ENCODE results near the gene TESK2. TPM values are rescaled to one million over a fixed set of nuclear protein-coding genes. Genes with fewer than 3 reads are reported as not detected.

Gene TESK2
- polyA plus RNA-seq, 1 donor (not counting 4 experiments of a cell fraction or from before 2014, with no cell fraction given) = 2.0 TPM

DNA sequence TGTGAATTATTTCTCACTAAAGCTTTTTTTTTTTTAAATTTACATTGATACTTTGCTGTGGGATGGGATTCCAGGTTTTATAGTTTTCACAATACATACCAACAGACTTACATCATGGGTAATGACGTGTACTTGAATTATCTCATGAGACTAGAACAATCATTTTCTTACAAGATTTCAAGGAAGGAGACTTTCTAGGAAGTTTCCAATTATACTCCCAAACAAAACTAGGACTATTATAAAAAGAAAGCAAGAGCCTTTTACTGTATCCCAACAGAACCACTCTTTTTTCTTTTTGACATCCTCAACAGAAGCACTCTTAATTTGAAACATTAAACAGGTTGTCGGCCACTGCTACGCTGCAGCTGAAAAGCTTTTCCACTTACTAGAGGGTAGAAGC, 48.7 kb downstream of the TESK2 start:
- Histone ChIP-seq H3K4me2 (ENCODE audit: control insufficient read depth, extremely low read depth, insufficient read depth, low read depth, low read length) (no peak overlapping the region), H3K27ac (ENCODE audit: control insufficient read depth, insufficient read depth, low read length) (no peak overlapping the region), H3K4me3 (ENCODE audit: control insufficient read depth in 2 of 3, extremely low read depth in 1 of 3, insufficient read depth in 2 of 3, low read depth in 1 of 3, low read length in 3 of 3) (no peak overlapping the region), H3K4me1 (ENCODE audit: control insufficient read depth, extremely low read depth, insufficient read depth, low read length) (peaks cover 3% of the 10 kb centered on the region), H3K36me3 (ENCODE audit: control insufficient read depth in 2 of 2, extremely low read depth in 1 of 2, insufficient read depth in 2 of 2, low read length in 2 of 2) (no peaks in the 10 kb centered on the region), H2AFZ (ENCODE audit: control insufficient read depth, low read length) (no peak overlapping the region), H3K79me2 (ENCODE audit: control insufficient read depth, insufficient read depth, low read length) (no peaks in the 10 kb centered on the region), H3K9me1 (ENCODE audit: control insufficient read depth, extremely low read depth, insufficient read depth, low read length) (no peaks in the 10 kb centered on the region), H3K9ac (ENCODE audit: control insufficient read depth, extremely low read depth, insufficient read depth, low read length) (no peak overlapping the region), H3K9me3 (ENCODE audit: control insufficient read depth, low read depth, low read length) (no peaks in the 10 kb centered on the region), H4K20me1 (ENCODE audit: control insufficient read depth, extremely low read depth, insufficient read depth, low read length) (no peaks in the 10 kb centered on the region), H3K27me3 (ENCODE audit: control insufficient read depth, extremely low read depth, insufficient read depth, low read length) (no peaks in the 10 kb centered on the region)
- FAIRE-seq (no peak), DNase-seq (ENCODE audit: low read depth, low spot score) (no peak)
- TF ChIP-seq EZH2 (IDR thresholded peaks at IDR 0.05; ENCODE audit: low read length) = no peak
- TF ChIP-seq, protein P1, sequence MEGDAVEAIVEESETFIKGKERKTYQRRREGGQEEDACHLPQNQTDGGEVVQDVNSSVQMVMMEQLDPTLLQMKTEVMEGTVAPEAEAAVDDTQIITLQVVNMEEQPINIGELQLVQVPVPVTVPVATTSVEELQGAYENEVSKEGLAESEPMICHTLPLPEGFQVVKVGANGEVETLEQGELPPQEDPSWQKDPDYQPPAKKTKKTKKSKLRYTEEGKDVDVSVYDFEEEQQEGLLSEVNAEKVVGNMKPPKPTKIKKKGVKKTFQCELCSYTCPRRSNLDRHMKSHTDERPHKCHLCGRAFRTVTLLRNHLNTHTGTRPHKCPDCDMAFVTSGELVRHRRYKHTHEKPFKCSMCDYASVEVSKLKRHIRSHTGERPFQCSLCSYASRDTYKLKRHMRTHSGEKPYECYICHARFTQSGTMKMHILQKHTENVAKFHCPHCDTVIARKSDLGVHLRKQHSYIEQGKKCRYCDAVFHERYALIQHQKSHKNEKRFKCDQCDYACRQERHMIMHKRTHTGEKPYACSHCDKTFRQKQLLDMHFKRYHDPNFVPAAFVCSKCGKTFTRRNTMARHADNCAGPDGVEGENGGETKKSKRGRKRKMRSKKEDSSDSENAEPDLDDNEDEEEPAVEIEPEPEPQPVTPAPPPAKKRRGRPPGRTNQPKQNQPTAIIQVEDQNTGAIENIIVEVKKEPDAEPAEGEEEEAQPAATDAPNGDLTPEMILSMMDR (optimal IDR thresholded peaks at IDR 0.05 in 1 of 3, IDR thresholded peaks at IDR 0.05 in 1 of 3, conservative IDR thresholded peaks at IDR 0.05 in 1 of 3; ENCODE audit: extremely low read depth in 1 of 3, insufficient read depth in 2 of 3, low read length in 3 of 3) = no peak
- dilution Hi-C loops (cut with MboI; ENCODE audit: extremely low pct_ligation_motif_present, low sequenced_read_pairs) = no loop called here

DNA sequence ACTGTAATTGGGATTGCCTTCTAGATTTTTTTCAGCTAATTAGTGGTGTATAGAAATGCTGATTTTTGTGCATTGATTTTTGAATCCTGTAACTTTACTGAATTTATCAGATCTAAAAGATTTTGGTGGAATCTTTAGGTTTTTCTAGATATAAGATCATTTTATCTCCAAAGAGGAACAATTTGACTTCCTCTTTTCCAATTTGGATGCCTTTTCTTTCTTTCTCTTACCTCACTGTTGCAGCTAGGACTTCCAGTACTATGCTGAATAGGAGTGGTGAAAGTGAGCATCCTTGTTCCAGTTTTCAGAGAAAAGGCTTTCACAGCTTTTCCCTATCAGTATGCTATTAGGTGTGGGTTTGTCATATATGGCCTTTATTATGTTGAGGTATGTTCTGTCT, 53.6 kb downstream of the TESK2 start:
- Histone ChIP-seq H2AFZ (ENCODE audit: control insufficient read depth, low read length) (no peak overlapping the region), H3K4me1 (ENCODE audit: control insufficient read depth, extremely low read depth, insufficient read depth, low read length) (peaks cover 3% of the 10 kb centered on the region), H3K9me1 (ENCODE audit: control insufficient read depth, extremely low read depth, insufficient read depth, low read length) (no peaks in the 10 kb centered on the region), H4K20me1 (ENCODE audit: control insufficient read depth, extremely low read depth, insufficient read depth, low read length) (no peaks in the 10 kb centered on the region), H3K36me3 (ENCODE audit: control insufficient read depth in 2 of 2, extremely low read depth in 1 of 2, insufficient read depth in 2 of 2, low read length in 2 of 2) (no peaks in the 10 kb centered on the region), H3K79me2 (ENCODE audit: control insufficient read depth, insufficient read depth, low read length) (no peaks in the 10 kb centered on the region), H3K4me3 (ENCODE audit: control insufficient read depth in 2 of 3, extremely low read depth in 1 of 3, insufficient read depth in 2 of 3, low read depth in 1 of 3, low read length in 3 of 3) (no peak overlapping the region), H3K4me2 (ENCODE audit: control insufficient read depth, extremely low read depth, insufficient read depth, low read depth, low read length) (no peak overlapping the region), H3K9me3 (ENCODE audit: control insufficient read depth, low read depth, low read length) (no peaks in the 10 kb centered on the region), H3K9ac (ENCODE audit: control insufficient read depth, extremely low read depth, insufficient read depth, low read length) (no peak overlapping the region), H3K27ac (ENCODE audit: control insufficient read depth, insufficient read depth, low read length) (no peak overlapping the region), H3K27me3 (ENCODE audit: control insufficient read depth, extremely low read depth, insufficient read depth, low read length) (no peaks in the 10 kb centered on the region)
- FAIRE-seq = no peak
- no peak for DNase-seq (ENCODE audit: low read depth, low spot score)
- dilution Hi-C loops (cut with MboI; ENCODE audit: extremely low pct_ligation_motif_present, low sequenced_read_pairs) = no loop called here
- TF ChIP-seq EZH2 (IDR thresholded peaks at IDR 0.05; ENCODE audit: low read length) = no peak
- TF ChIP-seq, protein P1 (optimal IDR thresholded peaks at IDR 0.05 in 1 of 3, IDR thresholded peaks at IDR 0.05 in 1 of 3, conservative IDR thresholded peaks at IDR 0.05 in 1 of 3; ENCODE audit: extremely low read depth in 1 of 3, insufficient read depth in 2 of 3, low read length in 3 of 3) = no peak

All from keratinocyte (primary cell).